HepG2 (cell line): ENCODE data around the gene CKS1B. TPM values are rescaled to one million over a fixed set of nuclear protein-coding genes. Genes with fewer than 3 reads are reported as not detected.

Experiments
- CCAR2 ChIP-seq: fragments of 200-400 bp; formaldehyde crosslinking; optimal IDR thresholded peaks from 2 replicates; pipeline ENCODE3; 2018; ENCODE audit warnings: low read depth, mild to moderate bottlenecking, low read length, moderate library complexity
- DPF2 ChIP-seq: sonication (generic); formaldehyde crosslinking; IDR thresholded peaks from 2 replicates; pipeline ENCODE4 v1.4.0; 2020; ENCODE audit warnings: mild to moderate bottlenecking, low read depth, missing genetic modification reagents, borderline replicate concordance
- FOSL2 ChIP-seq: sonication (generic); formaldehyde crosslinking; IDR thresholded peaks from 2 replicates; pipeline ENCODE4 v1.4.0; 2020; ENCODE audit warnings: missing genetic modification reagents
- FOXK1 ChIP-seq: sonication (generic); formaldehyde crosslinking; IDR thresholded peaks from 2 replicates; pipeline ENCODE4 v1.4.0; 2020; ENCODE audit warnings: low read depth, missing genetic modification reagents, borderline replicate concordance
- HHEX ChIP-seq: IDR thresholded peaks from 2 replicates; pipeline ENCODE4 v1.6.1; 2016; ENCODE audit warnings: control low read depth
- HIVEP1 ChIP-seq: sonication (generic); formaldehyde crosslinking; IDR thresholded peaks from 2 replicates; pipeline ENCODE4 v1.4.0; 2020; ENCODE audit warnings: mild to moderate bottlenecking, missing genetic modification reagents
- HNRNPL ChIP-seq: fragments of 200-400 bp; formaldehyde crosslinking; IDR thresholded peaks from 2 replicates; pipeline ENCODE4 v1.6.1; 2017; ENCODE audit warnings: mild to moderate bottlenecking, low read depth, low read length
- HOXD1 ChIP-seq: sonication (generic); formaldehyde crosslinking; IDR thresholded peaks from 2 replicates; pipeline ENCODE4 v1.5.0; 2020; ENCODE audit warnings: missing genetic modification reagents
- JUND ChIP-seq: sonication (generic); formaldehyde crosslinking; IDR thresholded peaks from 2 replicates; pipeline ENCODE4 v1.8.0; 2022; ENCODE audit warnings: mild to moderate bottlenecking, missing genetic modification reagents
- KLF16 ChIP-seq, 2 experiments: sonication (generic) in 1 of 2; formaldehyde crosslinking in 1 of 2; IDR thresholded peaks; 2 replicates each; pipeline versions ENCODE4 v1.6.1 to v1.8.0; 2016 to 2023; ENCODE audit warnings: missing genetic modification reagents in 2 of 2, missing compliant biosample characterization in 1 of 2
- KMT2A ChIP-seq: sonication (generic); formaldehyde crosslinking; IDR thresholded peaks from 2 replicates; pipeline ENCODE4 v1.4.0; 2020; ENCODE audit warnings: missing genetic modification reagents
- MAZ ChIP-seq, 2 experiments: sonication (generic) in 1 of 2; formaldehyde crosslinking in 1 of 2; IDR thresholded peaks; 2 replicates each; pipeline versions ENCODE4 v1.5.0 to v1.6.1; 2012 to 2020; ENCODE audit warnings: low read depth in 2 of 2, mild to moderate bottlenecking in 2 of 2, borderline replicate concordance in 1 of 2, improper control_type of control experiment in 1 of 2, low read length in 1 of 2, missing genetic modification reagents in 1 of 2, moderate library complexity in 1 of 2
- MTA3 ChIP-seq: sonication (generic); formaldehyde crosslinking; IDR thresholded peaks from 2 replicates; pipeline ENCODE4 v1.4.0; 2020; ENCODE audit warnings: missing genetic modification reagents
- MXI1 ChIP-seq: IDR thresholded peaks from 3 replicates; pipeline ENCODE4 v1.6.1; 2012; ENCODE audit warnings: low read depth, low read length, inconsistent platforms, borderline replicate concordance
- NFKB2 ChIP-seq: sonication (generic); formaldehyde crosslinking; IDR thresholded peaks from 2 replicates; pipeline ENCODE4 v1.4.0; 2020; ENCODE audit warnings: missing genetic modification reagents, borderline replicate concordance
- NFYB ChIP-seq: sonication (generic); formaldehyde crosslinking; IDR thresholded peaks from 2 replicates; pipeline ENCODE4 v1.4.0; 2020; ENCODE audit warnings: missing genetic modification reagents
- NKX3-1 ChIP-seq: sonication (generic); formaldehyde crosslinking; IDR thresholded peaks from 2 replicates; pipeline ENCODE4 v1.5.0; 2020; ENCODE audit warnings: missing genetic modification reagents
- PLRG1 ChIP-seq: fragments of 450-650 bp; conservative IDR thresholded peaks from 2 replicates; pipeline ENCODE4 v1.6.1; 2016
- RBFOX2 ChIP-seq: fragments of 200-400 bp; formaldehyde crosslinking; IDR thresholded peaks from 2 replicates; pipeline ENCODE4 v1.6.1; 2017; ENCODE audit warnings: low read depth, mild to moderate bottlenecking, low read length
- SOX13 ChIP-seq, 3 experiments: fragments of 450-650 bp in 1 of 3; sonication (generic) in 1 of 3; formaldehyde crosslinking in 1 of 3; IDR thresholded peaks in 2 of 3; conservative IDR thresholded peaks in 1 of 3; 2 replicates each; pipeline versions ENCODE4 v1.5.0 to v1.6.1; 2016 to 2020; ENCODE audit warnings: antibody characterized with exemption in 1 of 3, mild to moderate bottlenecking in 1 of 3, missing compliant biosample characterization in 1 of 3, missing genetic modification reagents in 1 of 3, moderate library complexity in 1 of 3
- TAF1 ChIP-seq: sonication (generic); formaldehyde crosslinking; IDR thresholded peaks from 2 replicates; pipeline ENCODE4 v1.4.0; 2020; ENCODE audit warnings: missing genetic modification reagents
- ZBTB38 ChIP-seq: sonication (generic); formaldehyde crosslinking; IDR thresholded peaks from 2 replicates; pipeline ENCODE4 v1.5.1; 2020; ENCODE audit warnings: mild to moderate bottlenecking, missing genetic modification reagents
- ZNF337 ChIP-seq: sonication (generic); formaldehyde crosslinking; IDR thresholded peaks from 2 replicates; pipeline ENCODE4 v1.5.1; 2020; ENCODE audit warnings: missing genetic modification reagents, low read depth, mild to moderate bottlenecking, borderline replicate concordance
- ZNF451 ChIP-seq: sonication (generic); formaldehyde crosslinking; IDR thresholded peaks from 2 replicates; pipeline ENCODE4 v1.5.0; 2020; ENCODE audit warnings: mild to moderate bottlenecking, missing genetic modification reagents
- ZNF780A ChIP-seq: sonication (generic); formaldehyde crosslinking; IDR thresholded peaks from 2 replicates; pipeline ENCODE4 v1.8.0; 2022; ENCODE audit warnings: mild to moderate bottlenecking, missing genetic modification reagents, moderate library complexity
- polyA plus RNA-seq, 8 experiments: library from polyadenylated mRNA; depleted of rRNA in 3 of 8; stranded (reverse) in 7 of 8; unstranded in 1 of 8; fragments of >200 nt; fragmentation: Illumina TruSeq in 4 of 8; extraction: Trizol in 4 of 8; gene quantifications; 2 replicates each; pipeline versions ENCODE4 v1.2.1 to v1.2.3, GENCODE V29; 2011 to 2016; ENCODE audit warnings: low read depth in 4 of 8, missing spikeins in 1 of 8, mixed read lengths in 1 of 8; ENCODE audit not compliant: insufficient read depth in 1 of 8
- total RNA-seq, 5 experiments: library from RNA; depleted of rRNA; stranded (reverse); fragments of >200 nt; fragmentation: Illumina TruSeq; extraction: Trizol; gene quantifications; 2 replicates each; pipeline ENCODE4 v1.2.3, GENCODE V29; 2016; ENCODE audit warnings: low read depth in 1 of 5
- TF ChIP-seq, protein P1 (sequence below): sonication (generic); formaldehyde crosslinking; IDR thresholded peaks from 2 replicates; pipeline ENCODE4 v1.4.0; 2020; ENCODE audit warnings: mild to moderate bottlenecking, missing genetic modification reagents, borderline replicate concordance

CKS1B gene
- total and polyA plus RNA-seq, 2 of the 13 experiments (the other 11 are each of a cell fraction or from before 2014, with no cell fraction given): 217 to 222 TPM

GRCh38 chr1:154970631-154971340 lies 3.7 kb upstream of the CKS1B start, which contains the start of gene SHC1 (continued):
- TF ChIP-seq, protein P1, sequence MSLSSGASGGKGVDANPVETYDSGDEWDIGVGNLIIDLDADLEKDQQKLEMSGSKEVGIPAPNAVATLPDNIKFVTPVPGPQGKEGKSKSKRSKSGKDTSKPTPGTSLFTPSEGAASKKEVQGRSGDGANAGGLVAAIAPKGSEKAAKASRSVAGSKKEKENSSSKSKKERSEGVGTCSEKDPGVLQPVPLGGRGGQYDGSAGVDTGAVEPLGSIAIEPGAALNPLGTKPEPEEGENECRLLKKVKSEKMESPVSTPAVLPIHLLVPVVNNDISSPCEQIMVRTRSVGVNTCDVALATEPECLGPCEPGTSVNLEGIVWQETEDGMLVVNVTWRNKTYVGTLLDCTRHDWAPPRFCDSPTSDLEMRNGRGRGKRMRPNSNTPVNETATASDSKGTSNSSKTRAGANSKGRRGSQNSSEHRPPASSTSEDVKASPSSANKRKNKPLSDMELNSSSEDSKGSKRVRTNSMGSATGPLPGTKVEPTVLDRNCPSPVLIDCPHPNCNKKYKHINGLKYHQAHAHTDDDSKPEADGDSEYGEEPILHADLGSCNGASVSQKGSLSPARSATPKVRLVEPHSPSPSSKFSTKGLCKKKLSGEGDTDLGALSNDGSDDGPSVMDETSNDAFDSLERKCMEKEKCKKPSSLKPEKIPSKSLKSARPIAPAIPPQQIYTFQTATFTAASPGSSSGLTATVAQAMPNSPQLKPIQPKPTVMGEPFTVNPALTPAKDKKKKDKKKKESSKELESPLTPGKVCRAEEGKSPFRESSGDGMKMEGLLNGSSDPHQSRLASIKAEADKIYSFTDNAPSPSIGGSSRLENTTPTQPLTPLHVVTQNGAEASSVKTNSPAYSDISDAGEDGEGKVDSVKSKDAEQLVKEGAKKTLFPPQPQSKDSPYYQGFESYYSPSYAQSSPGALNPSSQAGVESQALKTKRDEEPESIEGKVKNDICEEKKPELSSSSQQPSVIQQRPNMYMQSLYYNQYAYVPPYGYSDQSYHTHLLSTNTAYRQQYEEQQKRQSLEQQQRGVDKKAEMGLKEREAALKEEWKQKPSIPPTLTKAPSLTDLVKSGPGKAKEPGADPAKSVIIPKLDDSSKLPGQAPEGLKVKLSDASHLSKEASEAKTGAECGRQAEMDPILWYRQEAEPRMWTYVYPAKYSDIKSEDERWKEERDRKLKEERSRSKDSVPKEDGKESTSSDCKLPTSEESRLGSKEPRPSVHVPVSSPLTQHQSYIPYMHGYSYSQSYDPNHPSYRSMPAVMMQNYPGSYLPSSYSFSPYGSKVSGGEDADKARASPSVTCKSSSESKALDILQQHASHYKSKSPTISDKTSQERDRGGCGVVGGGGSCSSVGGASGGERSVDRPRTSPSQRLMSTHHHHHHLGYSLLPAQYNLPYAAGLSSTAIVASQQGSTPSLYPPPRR (CRISPR knock-in tag): 0 out of 2 replicates have a peak, but pooled peaks have one; percentile 40
- TF ChIP-seq FOSL2 (peak; percentile 89), NFKB2 (CRISPR knock-in tag) (no peak), TAF1 (peak; percentile 66; the same call in 1 of the 2 replicates), NFYB (CRISPR knock-in tag) (peak; percentile 67), KMT2A (CRISPR knock-in tag) (0 out of 2 replicates have a peak, but pooled peaks have one; percentile 30), FOXK1 (CRISPR knock-in tag) (0 out of 2 replicates have a peak, but pooled peaks have one; percentile 6), SOX13 (IDR thresholded peaks at IDR 0.05) (no peak), SOX13 (CRISPR knock-in tag; conservative IDR thresholded peaks at IDR 0.05 in 1 of 2, IDR thresholded peaks at IDR 0.05 in 1 of 2) (0 out of 4 replicates have a peak, but pooled peaks of 1 of the 2 experiments have one; percentile 12), ZNF451 (CRISPR knock-in tag) (peak; percentile 21; the same call in 1 of the 2 replicates), MXI1 (peak; percentile 72; the same call in 1 of the 3 replicates), ZBTB38 (CRISPR knock-in tag) (peak; percentile 77; the same call in 1 of the 2 replicates), JUND (no peak), RBFOX2 (peak; percentile 36; the same call in 1 of the 2 replicates), HNRNPL (0 out of 2 replicates have a peak, but pooled peaks have one; percentile 19), MTA3 (CRISPR knock-in tag) (no peak), KLF16 (CRISPR knock-in tag; IDR thresholded peaks at IDR 0.05) (no peak; a peak in 1 of 4 replicates), MAZ (IDR thresholded peaks at IDR 0.05; ENCODE audit: borderline replicate concordance, low read depth, low read length) (peak; percentile 83), MAZ (CRISPR knock-in tag; IDR thresholded peaks at IDR 0.05; ENCODE audit: low read depth) (0 out of 2 replicates have a peak, but pooled peaks have one; percentile 48), PLRG1 (no peak), HHEX (CRISPR knock-in tag) (no peak), DPF2 (no peak), CCAR2 (peak; percentile 55), ZNF780A (CRISPR knock-in tag) (no peak), HOXD1 (CRISPR knock-in tag) (0 out of 2 replicates have a peak, but pooled peaks have one; percentile 10), HIVEP1 (0 out of 2 replicates have a peak, but pooled peaks have one; percentile 45), ZNF337 (no peak), NKX3-1 (CRISPR knock-in tag) (no peak)
